T-helper 2 cell (primary cell): ENCODE results near the gene OR2A1.
"Not testable (repeated sequence)": the region's sequence is repeated elsewhere in the genome, so short reads cannot be mapped to it uniquely, and the experiment has no call there.

Experiments
- DNase-seq, 5 experiments: peaks; one replicate each; pipeline versions ENCODE4 v3.0.0 to v3.0.0-alpha.2; 2012 to 2022

Gene OR2A1

GRCh38 chr7:144325868-144326267 lies 13.6 kb downstream of the OR2A1 start:
- DNase-seq: not testable (repeated sequence)

DNA sequence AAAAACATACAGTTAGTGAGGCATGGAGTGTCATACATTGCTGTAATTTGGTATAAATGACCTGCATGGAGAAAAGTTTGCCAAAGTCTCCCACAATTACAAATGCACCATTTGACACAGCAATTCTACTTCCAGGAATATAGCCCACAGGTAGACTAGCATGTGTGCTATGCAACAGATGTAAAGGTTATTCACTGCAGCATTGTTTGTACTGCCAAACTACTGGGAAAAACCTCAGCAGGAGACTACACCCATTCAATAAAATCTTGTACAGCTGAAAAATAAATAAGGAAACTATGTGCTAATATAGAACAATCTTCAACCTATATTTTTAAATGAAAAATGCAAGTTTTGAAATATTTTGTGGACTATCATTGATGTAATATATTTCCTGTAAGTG lies 17.8 kb downstream of the OR2A1 start:
- not testable (repeated sequence) for DNase-seq

- not testable (repeated sequence) for DNase-seq
These were observed 19.2 kb downstream of the OR2A1 start for GRCh38 chr7:144331221-144331995.

- not testable (repeated sequence) for DNase-seq
These were observed 19.7 kb downstream of the OR2A1 start for GRCh38 chr7:144331996-144332288.

- DNase-seq: not testable (repeated sequence)
These were observed 36.4 kb downstream of the OR2A1 start for GRCh38 chr7:144348625-144349024.

DNA sequence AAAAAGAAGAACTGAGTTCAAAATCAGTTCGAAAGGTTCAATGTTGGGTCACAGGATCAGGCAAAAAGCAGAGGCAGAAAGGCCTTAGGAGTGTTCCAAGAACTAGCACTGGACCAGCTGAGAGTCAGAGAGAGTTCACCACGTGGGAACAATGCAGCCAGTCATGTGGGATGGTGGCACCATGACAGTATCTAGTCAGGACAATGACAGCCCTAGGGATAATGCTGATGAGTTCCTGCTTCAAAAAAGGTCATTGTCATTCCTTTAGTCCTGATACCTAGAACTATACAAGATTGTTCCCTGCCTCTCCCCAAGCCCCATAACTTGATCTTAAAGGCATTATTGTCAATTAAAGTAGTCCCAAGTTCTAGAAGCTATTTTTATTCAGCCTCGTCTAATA lies 39.4 kb downstream of the OR2A1 start:
- not testable (repeated sequence) for DNase-seq

DNA sequence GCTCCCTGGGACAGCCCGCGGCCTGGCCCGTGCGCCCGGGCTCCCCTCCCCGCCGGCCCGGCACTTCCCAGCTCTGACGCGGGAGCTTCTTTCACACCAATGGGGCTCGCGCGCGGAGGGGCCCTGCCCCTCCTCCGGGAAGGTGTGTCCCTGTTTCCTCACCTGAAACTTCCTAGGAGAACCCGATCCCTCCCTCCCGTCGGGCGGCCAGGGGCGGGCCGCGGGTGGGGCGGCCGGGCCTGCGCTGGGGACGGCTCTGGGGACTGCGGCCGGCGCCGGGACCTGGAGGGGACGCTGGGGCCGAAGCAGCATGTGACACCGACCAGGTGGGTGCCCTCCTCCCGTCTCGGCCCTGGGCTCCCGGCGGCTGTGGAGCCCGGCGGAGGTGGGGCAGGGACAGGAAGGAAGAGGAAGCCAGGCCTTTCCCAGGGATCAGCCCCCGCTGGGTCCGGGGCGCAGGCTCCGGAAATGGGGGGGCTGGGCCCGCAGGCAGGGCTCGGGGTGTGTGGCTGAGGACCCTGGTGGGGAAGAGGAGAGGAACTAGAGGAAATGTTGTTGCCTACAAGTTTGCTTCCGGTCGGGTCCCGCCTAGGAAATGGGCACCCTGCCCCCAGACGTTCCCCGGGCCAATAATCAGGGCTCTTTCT lies 43.1 kb downstream of the OR2A1 start, which contains the start of gene ARHGEF5:
Gene ARHGEF5 (plus strand): TSS at position 227 of the 647 bp plus-strand sequence. CDS start 7,268 bp downstream, outside the sequence.
- DNase-seq: not testable (repeated sequence)

- not testable (repeated sequence) for DNase-seq
These were observed 44.0 kb downstream of the OR2A1 start for GRCh38 chr7:144356185-144356584.

- DNase-seq: not testable (repeated sequence)
These were observed 44.6 kb downstream of the OR2A1 start for GRCh38 chr7:144356860-144357259.

DNA sequence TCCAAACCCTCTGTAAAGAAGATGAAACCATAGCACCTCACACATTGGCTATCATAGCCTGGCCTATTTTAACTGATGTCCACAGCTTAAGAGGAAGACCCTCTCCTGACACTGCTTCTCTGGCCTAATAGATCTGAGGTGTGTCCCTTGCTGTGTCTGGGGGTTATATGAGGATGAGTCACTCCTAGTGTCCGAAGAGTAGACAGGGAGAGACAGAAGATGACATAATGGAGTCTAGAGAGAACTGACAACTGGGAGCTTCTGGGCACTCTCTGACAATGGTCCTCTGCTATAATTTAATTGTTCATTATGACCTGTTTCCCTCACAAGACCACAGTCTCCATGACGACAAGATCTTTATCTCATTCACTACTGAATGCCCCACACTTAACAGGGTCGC lies 49.8 kb downstream of the OR2A1 start:
- DNase-seq: not testable (repeated sequence)

DNA sequence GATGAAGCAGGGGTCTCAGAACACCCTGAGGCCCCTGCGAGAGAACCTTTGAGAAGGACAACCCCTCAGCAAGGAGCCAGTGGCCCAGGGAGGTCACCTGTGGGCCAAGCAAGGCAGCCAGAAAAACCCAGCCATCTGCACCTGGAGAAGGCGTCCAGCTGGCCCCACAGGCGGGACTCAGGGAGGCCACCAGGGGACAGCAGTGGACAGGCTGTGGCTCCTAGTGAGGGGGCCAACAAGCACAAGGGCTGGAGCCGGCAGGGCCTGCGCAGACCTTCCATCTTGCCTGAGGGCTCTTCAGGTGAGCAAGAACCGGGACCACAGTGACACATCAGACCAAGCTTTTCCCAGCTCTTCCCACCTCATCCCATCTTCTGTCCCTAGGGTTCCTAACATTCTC lies 53.3 kb downstream of the OR2A1 start:
- not testable (repeated sequence) for DNase-seq

DNA sequence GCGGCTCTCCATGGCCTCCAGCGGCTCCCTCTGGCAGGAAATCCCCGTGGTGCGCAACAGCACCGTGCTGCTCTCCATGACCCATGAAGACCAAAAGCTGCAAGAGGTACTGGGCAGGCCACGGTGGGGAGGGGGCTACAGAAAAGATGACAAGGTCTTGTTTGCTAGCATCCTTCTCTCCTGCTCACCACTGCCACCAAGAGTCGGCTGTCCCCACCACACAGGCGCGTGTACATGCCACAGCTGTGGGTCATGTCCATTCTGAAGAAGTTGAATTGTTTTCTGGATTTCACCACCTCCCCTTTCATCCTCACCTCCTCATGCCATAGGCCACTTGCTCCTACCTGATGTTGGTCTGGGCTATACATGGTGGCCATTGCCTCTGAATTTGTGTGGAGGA lies 55.0 kb downstream of the OR2A1 start:
- not testable (repeated sequence) for DNase-seq

GRCh38 chr7:144369221-144369620 lies 57.0 kb downstream of the OR2A1 start:
- not testable (repeated sequence) for DNase-seq
